ENCODE results near the gene RBM11.

RBM11 gene

GRCh38 chr21:14271053-14271452 is 55.1 kb downstream of the RBM11 start:
- DNase-seq (ENCODE audit: low read depth), result no peak

DNA sequence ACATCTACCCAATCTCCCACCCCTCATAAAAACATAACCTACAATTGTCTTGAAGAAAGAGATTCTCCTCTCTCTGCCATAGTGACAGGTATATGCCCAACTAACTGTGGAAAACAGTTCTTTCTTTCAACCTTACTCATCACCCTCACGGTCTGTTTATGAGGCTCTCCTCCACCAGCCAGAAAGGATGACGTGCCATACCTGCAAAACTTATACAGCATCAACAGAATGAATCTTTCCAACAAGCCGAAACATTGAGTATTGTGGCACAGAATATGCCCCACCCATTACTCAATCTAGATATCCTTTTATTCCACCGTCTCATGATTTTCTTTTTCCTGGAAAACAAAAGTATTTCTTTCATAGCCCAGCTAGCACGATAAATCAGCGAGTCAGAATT is 55.7 kb downstream of the RBM11 start:
- no peak for DNase-seq (ENCODE audit: low read depth)

- DNase-seq (ENCODE audit: low read depth), result no peak
Measured at GRCh38 chr21:14273736-14274538, 58.0 kb downstream of the RBM11 start.

DNA sequence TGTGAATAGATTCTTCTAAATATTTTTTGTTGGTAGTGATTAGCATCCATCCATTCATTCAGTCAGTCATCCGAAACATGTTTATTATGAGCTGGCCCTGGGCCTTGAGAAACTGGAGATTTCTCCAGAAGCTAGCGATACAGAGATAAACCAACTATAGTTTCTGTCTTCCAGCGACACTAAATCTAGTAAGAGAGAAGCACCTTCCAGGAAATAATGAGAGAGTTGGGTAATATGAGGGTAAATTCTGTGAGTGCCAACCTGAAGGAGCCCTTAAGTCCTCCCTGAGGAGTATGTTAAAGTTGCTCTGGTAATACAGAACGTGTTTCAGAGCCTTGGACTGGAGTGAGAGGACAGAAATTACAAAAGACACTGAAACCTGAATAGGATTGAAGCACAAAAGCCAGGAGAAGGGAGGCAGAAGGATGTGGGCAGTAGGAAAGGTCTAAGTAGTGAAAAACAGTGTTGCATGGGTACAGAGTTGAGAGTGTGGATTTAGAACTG is 59.8 kb downstream of the RBM11 start:
- no peak for DNase-seq (ENCODE audit: low read depth)
